HG03575 (cell line): ENCODE measurements around the gene MIF.
"Not testable (repeated sequence)": the region's sequence is repeated elsewhere in the genome, so short reads cannot be mapped to it uniquely, and the experiment has no call there.

ENCODE experiments used
- ATAC-seq: cut with Tn5 transposase; IDR thresholded peaks from one replicate; pipeline ENCODE4 v1.9.1; 2021; ENCODE audit not compliant: unreplicated experiment, insufficient number of reproducible peaks, low FRiP score; ENCODE audit errors: extremely low read depth

The MIF gene

GRCh38 chr22:23921586-23922201, 27.5 kb downstream of the MIF start:
- ATAC-seq = not testable (repeated sequence)

GRCh38 chr22:23922921-23923320, 28.7 kb downstream of the MIF start:
- ATAC-seq = no peak

GRCh38 chr22:23925020-23925606, 30.9 kb downstream of the MIF start:
- ATAC-seq = no peak

GRCh38 chr22:23926561-23926960, 32.4 kb downstream of the MIF start:
- ATAC-seq = no peak

GRCh38 chr22:23938328-23939016, 44.3 kb downstream of the MIF start:
- ATAC-seq = no peak

- no peak for ATAC-seq
Observed at GRCh38 chr22:23939017-23939357, 44.8 kb downstream of the MIF start.

- ATAC-seq = not testable (repeated sequence)
Observed at GRCh38 chr22:23940166-23940565, 46.0 kb downstream of the MIF start.
